ENCODE results near the gene DBF4B. TPM values are rescaled to one million over a fixed set of nuclear protein-coding genes. Genes with fewer than 3 reads are reported as not detected.
"Not testable (repeated sequence)": the region's sequence is repeated elsewhere in the genome, so short reads cannot be mapped to it uniquely, and the experiment has no call there.

The DBF4B gene
- total RNA-seq, 4 donors from 2014 or later = 6.0 to 19.0 (median 6.2) TPM

DNA sequence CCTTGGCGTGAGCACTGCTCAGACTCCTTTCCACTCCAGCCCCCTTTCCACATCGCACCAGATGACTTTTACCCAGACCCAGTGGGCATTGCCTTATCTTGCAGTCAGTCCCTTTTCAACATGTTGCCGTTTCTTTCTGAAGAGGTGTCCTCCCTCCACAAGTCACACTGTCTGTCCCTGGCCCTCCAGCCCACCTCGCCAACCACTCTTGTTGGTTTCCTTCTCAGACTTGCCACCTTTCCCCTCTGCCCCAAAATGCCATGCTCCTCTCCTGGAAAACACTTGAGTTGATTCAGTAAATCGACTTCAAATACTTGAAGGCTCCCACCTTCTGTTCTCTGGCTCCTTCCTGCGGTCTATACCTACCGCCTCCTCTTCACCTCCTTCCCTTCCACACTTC, 42.9 kb downstream of the DBF4B start:
- no peak overlapping the region for H3K27ac ChIP-seq
- H3K4me1 ChIP-seq = no peaks in the 10 kb centered on the region
- peaks cover 0 to 4% (median 0%) of the 10 kb centered on the region in 4 donors for H3K9me3 ChIP-seq
- no peak for DNase-seq (ENCODE audit: low spot score in 2 of 2)
- TF ChIP-seq EP300 (IDR thresholded peaks at IDR 0.05) (no peak), CTCF (IDR thresholded peaks at IDR 0.05) (no peak)
- no peak overlapping the region for H3K4me3 ChIP-seq
- 94 to 95% methylated on average over 7 of the region's 7 CpGs for WGBS, 2 donors
- H3K36me3 ChIP-seq = peaks cover 0 to 53% (median 0%) of the 10 kb centered on the region in 3 donors
- H3K27me3 ChIP-seq = no peaks in the 10 kb centered on the region

GRCh38 chr17:44751806-44752205, 43.3 kb downstream of the DBF4B start:
- WGBS, 2 donors = 80 to 87% methylated on average over 10 of the region's 10 CpGs
- Histone ChIP-seq H3K9me3 (peaks cover 0 to 4% (median 0%) of the 10 kb centered on the region in 4 donors), H3K4me1 (no peaks in the 10 kb centered on the region), H3K27me3 (no peaks in the 10 kb centered on the region), H3K4me3 (no peak overlapping the region), H3K27ac (no peak overlapping the region), H3K36me3 (peaks cover 0 to 51% (median 0%) of the 10 kb centered on the region in 3 donors)
- no peak for TF ChIP-seq EP300 (IDR thresholded peaks at IDR 0.05)
- TF ChIP-seq CTCF (IDR thresholded peaks at IDR 0.05) = no peak
- TF ChIP-seq POLR2A (IDR thresholded peaks at IDR 0.05) = no peak
- no peak for DNase-seq (ENCODE audit: low spot score in 2 of 2)

- H3K4me3 ChIP-seq = no peak overlapping the region
- peaks cover 0 to 37% (median 0%) of the 10 kb centered on the region in 3 donors for H3K36me3 ChIP-seq
- H3K4me1 ChIP-seq = peaks cover 0 to under 1% (median 0%) of the 10 kb centered on the region in 4 donors
- TF ChIP-seq POLR2A (IDR thresholded peaks at IDR 0.05) (no peak), CTCF (IDR thresholded peaks at IDR 0.05) (no peak), EP300 (IDR thresholded peaks at IDR 0.05) (no peak)
- H3K9me3 ChIP-seq = peaks cover 0 to 4% (median 0%) of the 10 kb centered on the region in 4 donors
- H3K27me3 ChIP-seq = peaks cover 0 to 8% of the 10 kb centered on the region in 2 donors
- no peak overlapping the region for H3K27ac ChIP-seq
- 79 to 82% methylated on average over 15 to 17 of the region's 17 CpGs for WGBS, 2 donors
- DNase-seq (ENCODE audit: low spot score in 2 of 2) = no peak
Observed at GRCh38 chr17:44752953-44753861, 44.7 kb downstream of the DBF4B start.

GRCh38 chr17:44754276-44754675, 45.8 kb downstream of the DBF4B start:
- H3K36me3 ChIP-seq = peaks cover 0 to 27% (median 0%) of the 10 kb centered on the region in 3 donors
- no peak for TF ChIP-seq EP300 (IDR thresholded peaks at IDR 0.05)
- no peak for TF ChIP-seq CTCF (IDR thresholded peaks at IDR 0.05)
- TF ChIP-seq POLR2A (IDR thresholded peaks at IDR 0.05) = no peak
- H3K4me1 ChIP-seq = peaks cover 0 to 9% (median 6%) of the 10 kb centered on the region in 4 donors
- H3K9me3 ChIP-seq = peaks cover 0 to 4% (median 0%) of the 10 kb centered on the region in 4 donors
- DNase-seq (ENCODE audit: low spot score in 2 of 2) = no peak
- no peak overlapping the region for H3K4me3 ChIP-seq
- no peak overlapping the region for H3K27ac ChIP-seq
- 63 to 65% methylated on average over 7 of the region's 7 CpGs for WGBS, 2 donors
- H3K27me3 ChIP-seq = peaks cover 0 to 16% of the 10 kb centered on the region in 2 donors

- DNase-seq (ENCODE audit: low spot score in 2 of 2); H3K4me3 ChIP-seq; H3K27ac ChIP-seq; H3K9me3 ChIP-seq: not testable (repeated sequence)
- Histone ChIP-seq H3K4me1 (peaks cover 0 to 16% (median 9%) of the 10 kb centered on the region in 4 donors), H3K36me3 (peaks cover 0 to 18% (median 0%) of the 10 kb centered on the region in 3 donors), H3K27me3 (peaks cover 0 to 25% of the 10 kb centered on the region in 2 donors)
- 88 to 91% methylated on average over 5 of the region's 5 CpGs for WGBS, 2 donors
Observed at GRCh38 chr17:44755180-44755579, 46.7 kb downstream of the DBF4B start.

All from tibial nerve (tissue), 4 donors.